NCI-H1105 (cell line): Measurements from ENCODE around the gene ATP6V0A1.
"Not testable (repeated sequence)": the region's sequence is repeated elsewhere in the genome, so short reads cannot be mapped to it uniquely, and the experiment has no call there.

Experiments used
- DNase-seq: peaks from one replicate; lab custom pipeline; 2025; lab: John Stamatoyannopoulos, UW

The ATP6V0A1 gene

GRCh38 chr17:42477173-42477572 lies 18.5 kb downstream of the ATP6V0A1 start:
- DNase-seq = no peak

DNA sequence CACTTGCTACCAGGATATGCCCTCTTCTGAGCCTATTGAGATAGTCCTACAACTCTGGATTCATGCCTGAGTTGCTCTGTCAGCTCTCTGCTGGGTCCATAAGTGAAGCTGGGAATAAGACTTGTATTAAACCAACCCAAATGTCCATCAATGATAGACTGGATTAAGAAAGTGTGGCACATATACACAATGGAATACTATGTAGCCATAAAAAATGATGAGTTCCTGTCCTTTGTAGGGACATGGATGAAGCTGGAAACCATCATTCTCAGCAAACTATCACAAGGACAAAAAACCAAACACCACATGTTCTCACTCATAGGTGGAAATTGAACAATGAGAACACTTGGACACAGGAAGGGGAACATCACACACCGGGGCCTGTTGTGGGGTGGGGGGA lies 19.1 kb downstream of the ATP6V0A1 start:
- DNase-seq = not testable (repeated sequence)

GRCh38 chr17:42484304-42484703 lies 25.6 kb downstream of the ATP6V0A1 start:
- no peak for DNase-seq

- DNase-seq = no peak
These were observed 27.0 kb downstream of the ATP6V0A1 start for GRCh38 chr17:42485680-42486079.

DNA sequence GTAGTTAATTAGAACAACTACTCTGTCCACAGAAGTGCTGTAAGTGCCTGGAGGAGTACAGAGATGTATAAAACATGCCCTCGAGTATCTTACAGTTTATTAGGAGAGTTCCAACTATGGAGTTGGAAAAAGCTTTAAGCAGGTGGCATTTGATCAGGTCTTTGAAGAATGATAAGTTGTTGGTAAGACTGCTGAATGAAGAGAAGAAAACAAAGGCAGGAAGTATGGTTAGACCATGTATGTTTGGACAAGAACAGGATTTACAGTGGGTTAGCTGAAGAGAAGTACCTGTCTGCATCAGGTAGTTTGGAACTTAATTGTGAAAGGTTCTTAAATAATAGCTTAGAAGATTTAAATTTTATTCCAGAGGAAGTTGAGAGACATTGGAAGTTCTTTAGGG lies 29.4 kb downstream of the ATP6V0A1 start:
- no peak for DNase-seq

DNA sequence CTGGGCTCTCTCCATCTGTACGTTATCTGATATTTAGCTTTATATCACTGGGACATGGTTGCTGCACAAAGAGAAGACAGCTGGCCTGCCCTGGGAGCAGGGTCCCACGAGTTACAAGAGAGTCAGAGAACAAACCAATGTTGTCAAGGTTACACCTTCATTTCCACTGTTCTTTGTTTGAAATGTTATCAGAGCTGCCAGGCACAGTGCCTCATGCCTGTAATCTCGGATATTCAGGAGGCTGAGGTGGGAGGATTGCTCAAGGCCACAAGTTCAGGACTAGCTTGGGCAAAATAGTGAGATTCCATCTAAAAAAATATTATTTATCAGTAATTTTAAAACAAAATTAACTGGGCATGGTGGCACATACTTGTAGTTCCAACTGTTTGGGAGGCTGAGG lies 34.6 kb downstream of the ATP6V0A1 start:
- DNase-seq = no peak

DNA sequence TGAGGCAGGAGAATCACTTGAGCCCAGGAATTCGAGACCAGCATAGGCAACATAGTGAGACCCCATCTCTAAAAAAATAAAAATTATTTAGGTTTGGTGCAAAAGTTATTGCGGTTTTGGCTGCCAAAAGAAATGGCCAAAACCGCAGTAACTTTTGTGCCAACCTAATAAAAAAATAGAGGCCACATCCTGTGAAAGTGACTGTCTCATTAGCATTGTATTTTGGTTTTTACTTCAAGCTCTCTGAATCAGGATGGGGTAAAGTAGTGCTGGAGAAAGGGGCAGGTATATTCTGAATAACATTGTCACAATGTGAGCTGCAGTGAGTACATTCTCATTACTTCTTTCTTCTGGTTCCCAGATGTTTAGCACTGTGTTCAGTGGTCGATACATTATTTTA lies 36.0 kb downstream of the ATP6V0A1 start:
- no peak for DNase-seq

DNA sequence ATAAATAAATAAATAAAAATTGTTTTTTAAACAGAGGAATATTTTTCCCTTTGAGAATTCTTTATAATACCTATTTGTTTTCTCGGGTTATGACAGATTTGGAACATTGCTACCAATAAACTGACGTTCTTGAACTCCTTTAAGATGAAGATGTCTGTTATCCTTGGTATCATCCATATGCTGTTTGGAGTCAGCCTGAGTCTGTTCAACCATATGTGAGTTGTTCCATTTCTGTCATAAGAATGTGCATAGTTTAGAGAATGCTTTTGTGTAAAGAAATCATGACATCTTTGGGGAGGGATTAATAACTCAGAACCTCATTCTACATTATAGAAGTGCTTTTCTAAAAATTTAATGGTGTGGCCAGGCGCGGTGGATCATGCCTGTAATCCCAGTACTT lies 40.1 kb downstream of the ATP6V0A1 start:
- no peak for DNase-seq

- DNase-seq = no peak
These were observed 43.4 kb downstream of the ATP6V0A1 start for GRCh38 chr17:42502091-42502490.

DNA sequence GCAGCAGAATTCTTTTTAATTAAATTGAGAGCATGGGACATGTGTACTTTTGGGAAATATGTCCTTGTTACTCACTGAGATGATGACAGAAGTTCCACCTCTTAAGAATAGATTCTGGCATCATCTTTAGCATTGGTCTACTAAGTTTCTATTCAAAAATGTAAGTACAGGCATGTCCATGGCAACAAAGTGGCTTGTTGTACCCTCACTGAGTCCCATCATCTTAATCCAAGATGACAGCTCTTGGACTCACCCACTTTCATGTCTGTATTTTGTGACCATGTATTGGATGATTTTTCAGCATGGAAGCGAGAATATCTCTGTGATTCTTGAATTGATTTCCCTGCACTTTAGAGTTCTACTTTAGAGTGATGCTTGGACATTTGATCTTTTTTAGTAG lies 44.2 kb downstream of the ATP6V0A1 start:
- DNase-seq = no peak

DNA sequence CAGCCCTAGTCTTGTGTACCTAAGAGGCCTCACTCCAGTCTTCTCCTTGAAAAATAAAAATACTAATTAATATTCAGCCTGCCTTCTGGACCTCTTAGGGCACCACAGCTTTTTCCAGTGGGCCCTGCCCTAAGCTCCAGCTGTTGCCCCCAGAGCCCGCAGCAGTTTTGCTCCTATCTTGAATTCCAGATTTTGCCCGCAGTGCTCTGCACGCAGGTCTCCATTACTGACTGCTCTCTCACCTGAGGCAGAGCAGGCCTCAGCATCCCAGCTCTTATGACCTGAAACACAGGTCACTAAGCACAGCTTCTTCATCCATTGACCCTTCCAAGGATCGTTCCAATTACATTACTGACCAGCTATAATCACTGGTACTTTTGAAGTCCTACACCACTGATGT lies 49.0 kb downstream of the ATP6V0A1 start:
- no peak for DNase-seq

DNA sequence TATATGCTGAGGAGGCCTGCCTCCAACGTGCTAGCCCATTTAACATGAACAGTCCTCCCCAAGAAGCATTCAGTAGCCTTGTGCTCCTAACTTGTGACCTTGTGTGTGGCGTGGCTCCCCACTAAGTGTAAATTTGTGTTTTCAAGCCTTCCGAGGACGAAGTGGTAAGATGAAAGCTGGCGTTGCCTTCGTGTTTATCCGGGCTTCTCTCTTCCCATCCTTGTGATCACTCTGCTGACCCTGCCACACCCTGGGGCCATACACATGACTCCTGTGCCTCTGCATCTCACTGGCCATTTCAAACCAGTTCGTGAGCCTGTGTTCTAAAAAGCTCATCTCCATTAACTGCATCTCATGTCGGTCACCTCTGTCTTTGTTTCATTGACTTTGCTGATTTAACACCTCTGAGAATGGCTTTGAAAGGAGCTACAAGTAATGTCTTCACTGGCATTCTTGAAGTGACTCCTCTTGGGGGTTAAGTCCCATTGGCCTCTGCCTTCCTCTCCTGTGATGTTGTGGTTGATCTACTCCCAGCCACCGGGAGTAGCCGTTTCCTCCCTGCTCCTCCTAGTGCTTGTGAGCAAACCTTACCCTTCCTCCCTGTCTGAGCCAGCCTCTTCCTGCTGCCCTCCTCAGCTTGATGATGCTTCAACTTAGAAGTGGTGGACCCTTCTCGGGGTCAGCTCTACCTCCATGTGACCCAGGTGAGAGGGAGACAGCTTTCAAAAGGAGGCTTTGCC lies 49.9 kb downstream of the ATP6V0A1 start:
- DNase-seq = no peak

DNA sequence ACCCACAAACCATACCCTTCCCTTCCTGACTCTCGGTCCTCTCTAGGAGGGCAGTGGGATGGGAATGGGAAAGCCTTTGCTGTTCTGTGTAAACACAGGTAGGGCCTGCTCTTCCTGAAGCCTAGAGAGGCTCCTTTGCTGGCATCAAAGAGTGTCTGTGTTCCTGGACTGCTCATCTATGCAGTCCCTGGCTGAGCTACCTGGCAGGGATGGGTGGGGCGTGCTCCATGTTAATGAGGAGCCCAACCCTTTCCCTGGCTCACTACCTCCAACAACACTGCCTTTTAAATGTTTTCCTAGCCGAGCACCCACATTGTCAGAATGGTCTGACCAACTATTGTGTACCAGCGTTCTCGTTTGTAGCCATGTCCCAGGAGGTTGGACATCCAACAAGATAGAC lies 50.7 kb downstream of the ATP6V0A1 start:
- DNase-seq = no peak

DNA sequence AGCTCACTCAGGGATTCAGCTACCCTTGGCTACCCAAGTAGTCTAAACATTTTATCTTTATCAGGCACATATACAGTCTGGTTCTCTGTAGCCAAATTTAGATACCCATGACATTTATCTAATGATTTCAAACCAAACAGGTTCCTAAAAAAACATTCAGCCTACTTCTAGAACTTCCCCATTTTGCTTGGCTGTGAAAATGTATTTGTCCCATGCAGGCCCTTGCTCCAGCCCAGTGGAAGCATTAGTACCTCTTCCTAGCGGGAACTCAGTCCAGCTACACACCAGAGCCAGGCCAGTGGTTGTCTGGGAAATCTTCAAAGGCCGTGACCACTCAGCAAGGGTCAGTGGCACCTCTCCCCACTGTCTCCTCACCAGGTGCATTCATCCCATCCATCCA lies 51.2 kb downstream of the ATP6V0A1 start:
- no peak for DNase-seq

DNA sequence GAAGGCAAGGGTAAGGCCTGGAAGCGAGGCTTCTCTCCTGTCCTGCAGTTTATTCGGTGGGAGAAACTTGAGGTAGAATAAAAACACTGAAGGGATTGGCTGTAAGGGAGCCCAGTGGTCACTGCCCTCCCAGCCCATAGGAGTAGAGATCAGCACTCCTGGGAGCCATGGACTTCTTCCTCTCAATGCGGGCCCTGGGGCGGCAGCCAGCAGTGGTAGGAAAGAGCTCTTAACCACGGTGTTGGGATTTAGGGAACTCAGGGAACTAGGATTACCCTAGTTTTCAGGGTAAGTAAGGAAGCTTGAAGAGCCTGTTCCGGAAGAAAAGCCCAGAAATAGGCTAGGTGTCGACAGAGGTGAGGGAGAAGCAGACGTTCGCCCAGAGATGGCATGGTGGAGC lies 53.6 kb downstream of the ATP6V0A1 start:
- no peak for DNase-seq

- no peak for DNase-seq
These were observed 54.1 kb downstream of the ATP6V0A1 start for GRCh38 chr17:42512733-42513251.

DNA sequence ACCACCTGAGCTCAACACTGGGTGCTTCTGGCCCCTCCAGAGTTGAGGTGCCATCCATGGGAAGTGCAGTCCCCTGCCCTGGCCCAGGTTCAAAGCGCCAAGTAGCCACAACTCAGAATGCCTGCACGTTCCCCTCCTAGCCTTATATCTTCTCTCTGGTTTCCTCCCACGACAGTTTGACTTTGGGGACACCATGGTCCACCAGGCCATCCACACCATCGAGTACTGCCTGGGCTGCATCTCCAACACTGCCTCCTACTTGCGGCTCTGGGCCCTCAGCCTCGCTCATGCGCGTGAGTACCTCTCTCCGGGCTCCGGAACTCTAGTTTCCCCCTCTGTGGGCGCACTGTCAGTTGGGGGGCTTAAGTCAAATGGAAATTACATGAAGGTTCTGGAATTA lies 55.0 kb downstream of the ATP6V0A1 start:
- no peak for DNase-seq

- DNase-seq = no peak
These were observed 55.6 kb downstream of the ATP6V0A1 start for GRCh38 chr17:42514279-42514678.

GRCh38 chr17:42514867-42515266 lies 56.2 kb downstream of the ATP6V0A1 start:
- no peak for DNase-seq

DNA sequence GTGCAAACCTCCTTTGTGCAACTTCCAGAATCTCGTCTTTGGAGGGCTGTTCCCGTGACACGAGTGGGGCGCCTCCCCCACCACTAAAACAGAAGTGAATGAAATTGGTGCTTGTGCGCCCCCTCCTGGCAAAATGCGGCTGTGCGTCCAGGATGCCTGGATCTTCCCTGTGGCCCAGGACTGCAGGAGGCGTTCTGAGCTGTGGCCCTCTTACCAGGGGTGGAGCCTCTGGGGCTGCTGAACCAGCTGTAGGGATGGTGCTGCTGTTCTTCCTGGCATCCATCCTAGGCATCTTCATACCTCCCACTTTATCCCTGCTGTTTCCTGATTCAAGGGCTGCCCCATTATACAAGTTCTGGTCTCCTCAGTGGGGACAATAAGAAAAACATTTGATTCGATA lies 58.8 kb downstream of the ATP6V0A1 start:
- DNase-seq = peak; percentile 9

GRCh38 chr17:42518046-42518754 lies 59.5 kb downstream of the ATP6V0A1 start:
- no peak for DNase-seq

- DNase-seq = no peak
These were observed 60.3 kb downstream of the ATP6V0A1 start for GRCh38 chr17:42518755-42519545.
